ENCODE results near the gene AAGAB. TPM values are rescaled to one million over a fixed set of nuclear protein-coding genes. Genes with fewer than 3 reads are reported as not detected.
A peak's percentile ranks its signal among the peaks of the same experiment; 100 is the strongest.
"Not testable (repeated sequence)": the region's sequence is repeated elsewhere in the genome, so short reads cannot be mapped to it uniquely, and the experiment has no call there.

The AAGAB gene
- polyA plus RNA-seq, 1 donor: 17.9 TPM

DNA sequence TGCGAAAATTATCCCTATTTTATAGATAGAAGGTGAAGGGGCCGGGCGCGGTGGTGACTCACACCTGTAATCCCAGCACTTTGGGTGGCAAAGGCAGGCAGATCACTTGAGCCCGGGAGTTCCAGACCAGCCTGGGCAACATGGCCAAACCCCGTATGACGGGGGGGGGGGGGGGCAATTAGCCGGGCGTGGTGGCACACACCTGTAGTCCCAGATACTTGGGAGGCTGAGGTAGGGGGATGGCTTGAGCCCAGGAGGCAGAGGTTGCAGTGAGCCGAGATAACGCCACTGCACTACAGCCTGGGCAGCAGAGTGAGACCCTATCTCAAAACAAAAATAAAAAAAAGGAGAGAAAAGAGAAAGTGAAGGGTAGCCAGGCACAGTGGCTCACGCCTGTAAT is 1.4 kb downstream of the AAGAB start:
- no peak for DNase-seq

DNA sequence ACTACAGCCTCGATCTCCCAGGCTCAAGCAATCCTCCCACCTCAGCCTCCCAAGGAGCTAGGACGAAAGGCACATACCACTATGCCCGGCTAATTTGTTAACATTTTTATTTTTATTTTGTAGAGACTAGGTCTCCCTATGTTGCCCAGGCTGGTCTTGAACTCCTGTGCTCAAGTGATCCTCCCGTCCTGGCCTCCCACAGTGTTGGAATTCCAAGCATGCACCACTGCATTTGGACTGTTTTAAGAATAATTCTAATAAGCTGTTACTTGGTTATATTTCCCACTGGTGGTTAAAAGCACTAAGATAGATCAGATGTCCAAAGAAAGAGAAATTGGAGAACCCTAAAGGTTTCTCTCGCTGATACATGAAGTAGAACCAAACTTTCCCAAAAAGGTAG is 3.1 kb downstream of the AAGAB start:
- no peak for DNase-seq

DNA sequence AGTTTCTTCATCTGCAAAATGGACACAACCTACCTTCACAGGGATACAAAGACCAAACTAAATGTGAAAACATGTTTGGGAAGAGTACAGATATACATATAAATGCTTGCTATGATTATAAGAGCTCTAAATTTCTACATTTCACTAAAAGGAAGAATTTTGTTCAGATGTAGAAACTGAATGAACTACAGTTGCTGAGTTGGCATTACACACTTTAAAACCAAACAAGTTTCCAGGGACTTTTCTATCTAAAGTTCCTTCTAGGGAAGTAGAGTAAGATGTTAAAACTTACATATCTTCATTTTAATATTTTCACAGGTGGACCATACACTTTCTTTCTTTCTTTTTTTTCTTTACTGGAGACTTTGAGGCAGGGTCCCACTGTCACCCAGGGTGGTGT is 4.6 kb downstream of the AAGAB start:
- DNase-seq: no peak

DNA sequence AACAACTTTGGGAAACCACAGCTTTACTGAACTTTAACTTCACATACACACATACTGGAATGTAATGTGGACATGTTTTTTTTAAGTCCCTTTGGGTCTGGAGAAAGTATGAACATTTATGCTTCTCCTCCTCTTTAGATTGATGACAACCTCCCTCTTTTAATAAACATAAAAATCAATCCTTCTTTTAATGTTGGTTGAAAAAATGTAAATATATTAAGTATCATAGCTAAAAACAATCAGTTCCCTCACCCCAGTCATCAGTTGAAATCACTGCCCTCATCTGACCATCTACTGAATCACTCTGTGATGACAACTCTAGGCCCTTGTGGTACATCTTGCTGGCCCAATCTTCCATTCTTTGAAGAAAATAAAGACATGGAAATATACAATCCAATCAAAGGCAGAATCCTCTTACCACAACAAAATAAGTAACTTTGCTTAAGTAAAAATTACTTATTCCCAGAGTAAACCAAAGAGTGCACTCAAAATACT is 6.4 kb downstream of the AAGAB start:
- DNase-seq: no peak

DNA sequence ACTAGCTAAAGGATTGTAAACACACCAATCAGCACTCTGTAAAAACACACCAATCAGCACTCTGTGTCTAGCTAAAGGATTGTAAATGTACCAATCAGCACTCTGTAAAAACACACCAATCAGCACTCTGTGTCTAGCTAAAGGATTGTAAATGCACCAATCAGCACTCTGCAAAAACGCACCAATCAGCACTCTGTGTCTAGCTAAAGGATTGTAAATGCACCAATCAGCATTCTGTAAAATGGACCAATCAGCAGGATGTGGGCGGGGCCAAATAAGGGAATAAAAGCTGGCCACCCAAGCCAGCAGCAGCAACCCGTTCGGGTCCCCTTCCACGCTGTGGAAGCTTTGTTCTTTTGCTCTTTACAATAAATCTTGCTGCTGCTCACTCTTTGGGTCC is 7.9 kb downstream of the AAGAB start:
- DNase-seq: not testable (repeated sequence)

DNA sequence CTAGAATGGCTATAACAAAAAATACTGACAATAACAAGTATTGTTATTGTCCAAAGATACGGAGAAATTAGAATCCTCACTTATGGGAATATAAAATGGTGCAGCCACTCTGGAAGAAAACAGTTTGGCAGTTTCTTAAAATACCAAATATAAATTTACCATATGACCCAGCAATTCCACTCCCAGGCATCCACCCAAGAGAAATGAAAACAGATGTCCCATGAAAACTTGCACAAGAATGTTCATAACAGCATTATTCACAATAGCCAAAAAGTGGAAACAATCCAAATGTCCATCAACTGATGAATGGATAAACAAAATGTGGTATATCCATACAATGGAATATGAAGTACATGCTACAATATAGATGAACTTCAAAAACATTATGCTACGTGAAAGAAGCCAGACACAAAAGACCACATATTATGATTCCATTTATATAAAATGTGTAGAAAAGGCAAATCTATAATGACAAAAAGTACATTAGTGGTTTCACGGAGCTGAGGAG is 9.4 kb downstream of the AAGAB start:
- no peak for DNase-seq

DNA sequence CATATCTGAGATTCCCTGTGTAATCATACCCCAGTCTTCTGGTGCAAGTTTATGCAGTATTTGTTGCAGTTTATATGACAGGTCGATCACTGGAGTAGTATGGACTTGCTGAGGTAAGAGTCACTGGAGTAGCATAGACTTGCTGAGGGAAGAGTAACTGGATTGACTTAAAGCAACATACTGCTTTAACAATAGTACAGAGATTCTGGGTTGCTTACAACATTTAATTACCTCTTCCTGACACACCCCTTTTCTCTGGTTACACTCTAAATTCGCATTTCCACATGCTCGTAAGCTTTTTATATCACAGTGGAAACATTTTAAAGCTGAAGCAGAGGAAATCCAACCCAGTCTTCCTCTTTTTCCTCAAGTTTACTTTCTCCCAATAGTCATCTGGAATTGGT is 11.8 kb downstream of the AAGAB start:
- DNase-seq: peak; percentile 18

DNA sequence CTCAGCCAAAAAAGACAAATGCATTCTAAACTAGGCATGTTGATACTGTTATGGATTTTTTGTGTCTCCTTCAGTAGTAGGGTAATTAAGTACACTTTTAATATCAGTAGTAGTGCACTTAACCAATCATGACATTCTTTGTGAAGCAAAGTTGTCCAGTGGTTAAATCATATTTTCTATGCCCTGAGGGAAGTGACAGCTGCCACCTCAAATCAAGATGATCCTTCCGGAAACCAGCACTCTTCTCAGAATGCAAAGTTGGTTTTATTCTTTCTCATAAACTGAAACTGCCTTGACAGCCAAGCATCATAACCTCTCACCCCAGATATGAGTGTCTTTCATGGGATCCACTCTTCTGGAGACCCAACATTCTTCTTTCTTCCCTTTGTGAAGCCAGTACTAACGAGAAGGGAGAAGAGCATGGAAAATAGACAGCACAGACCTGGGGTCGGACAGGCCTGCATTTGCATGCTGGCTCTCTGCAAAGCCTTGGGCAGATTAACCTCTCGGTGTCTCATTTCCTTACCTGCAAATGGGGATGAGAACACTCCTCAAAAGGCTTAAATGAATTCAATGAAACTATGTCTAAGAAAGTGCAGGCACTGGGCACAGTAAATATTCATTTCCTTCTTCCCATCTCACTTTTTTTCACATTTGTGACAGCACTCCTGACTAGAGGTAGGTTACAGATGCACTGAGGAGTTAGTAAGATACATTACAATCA is 13.2 kb downstream of the AAGAB start:
- no peak for DNase-seq

DNA sequence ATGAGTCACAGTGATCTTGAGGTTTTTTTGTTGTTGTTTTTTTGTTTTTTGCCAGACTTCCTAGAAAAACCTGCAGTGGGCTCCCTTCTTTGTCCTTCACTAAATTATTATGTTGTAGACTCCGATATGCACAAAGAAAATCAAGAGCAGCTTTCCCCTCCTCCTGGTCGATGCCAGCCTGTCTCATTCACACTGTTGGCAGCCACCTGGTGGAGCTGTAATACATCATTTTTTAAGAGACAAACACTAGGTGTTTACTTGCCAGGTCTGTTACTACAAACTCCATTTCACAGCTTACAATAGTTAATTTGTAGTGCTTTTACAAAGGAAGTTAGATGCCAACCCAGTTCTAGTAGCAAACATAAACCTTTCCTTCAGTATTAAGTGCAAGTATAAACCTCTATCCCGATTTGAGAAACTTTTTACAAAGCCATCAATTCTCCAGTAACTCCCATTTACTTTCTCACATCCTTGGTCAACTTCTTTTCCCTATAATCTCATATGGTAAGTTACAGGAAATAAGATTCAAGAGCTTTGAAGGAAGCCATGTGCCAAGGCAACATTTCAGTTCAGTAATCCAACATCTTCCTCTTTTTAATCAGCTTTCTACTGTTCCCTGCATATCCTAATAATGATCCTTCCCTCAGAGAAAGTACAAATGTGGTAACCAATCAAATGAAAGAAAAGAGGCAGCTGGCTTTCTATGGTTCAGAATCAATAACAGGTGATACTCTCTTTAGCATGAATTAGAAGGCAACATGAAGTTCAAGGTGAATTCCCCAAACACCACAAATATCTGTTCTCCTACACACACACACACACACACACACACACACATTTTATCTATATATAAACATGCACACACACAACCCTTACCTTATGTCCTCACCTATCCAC is 14.0 kb downstream of the AAGAB start:
- no peak for DNase-seq

DNA sequence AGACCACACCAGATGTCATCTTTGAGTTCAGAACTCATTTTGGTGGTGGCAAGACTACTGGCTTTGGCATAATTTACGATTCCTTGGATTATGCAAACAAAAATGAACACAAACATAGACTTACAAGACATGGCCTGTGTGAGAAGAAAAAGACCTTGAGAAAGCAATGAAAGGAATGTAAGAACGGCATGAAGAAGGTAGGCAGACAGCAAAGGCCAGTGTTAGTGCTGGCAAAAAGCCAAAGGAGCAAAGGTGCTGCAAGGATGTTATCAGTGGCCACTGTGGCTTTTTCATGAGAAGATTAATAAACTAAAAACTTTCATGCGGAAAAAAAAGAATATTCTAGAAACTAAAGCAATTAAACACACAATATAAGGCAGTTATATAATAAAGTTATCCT is 21.9 kb downstream of the AAGAB start:
- DNase-seq: no peak

DNA sequence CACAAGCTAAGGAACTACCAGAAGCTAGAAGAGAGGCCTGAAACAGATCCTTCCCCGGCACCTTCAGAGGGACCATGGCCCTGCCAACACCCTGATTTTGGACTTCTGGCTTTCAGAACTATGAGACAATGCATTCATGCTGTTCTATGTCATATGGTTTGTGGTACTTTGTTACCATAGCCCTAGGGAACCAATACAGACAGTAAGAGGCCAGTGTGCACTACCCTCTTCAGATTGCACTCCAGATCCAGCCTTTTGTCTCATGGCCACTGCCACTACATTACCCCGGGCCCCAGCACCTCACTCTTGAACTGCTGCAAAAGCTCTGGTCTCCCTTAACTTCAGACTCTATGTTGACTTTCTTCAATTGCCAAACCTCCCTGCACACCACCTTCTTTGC is 24.0 kb downstream of the AAGAB start:
- no peak for DNase-seq

DNA sequence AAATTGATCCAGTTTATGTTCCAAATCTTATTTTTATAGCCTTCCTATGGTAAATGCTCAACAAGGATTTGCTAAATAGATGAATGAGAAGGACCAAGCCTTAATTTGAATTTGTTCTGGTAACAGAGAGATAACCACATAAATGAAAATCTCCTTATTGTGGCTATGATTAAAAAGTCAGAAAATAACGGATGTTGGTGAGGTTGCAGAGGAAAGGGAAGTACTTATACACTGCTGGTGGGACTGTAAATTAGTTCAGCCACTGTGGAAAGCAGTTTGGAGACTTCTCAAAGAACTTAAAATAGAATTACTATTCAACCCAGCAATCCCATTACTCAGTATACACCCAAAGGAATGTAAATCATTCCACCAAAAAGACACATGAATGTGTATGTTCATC is 26.2 kb downstream of the AAGAB start:
- no peak for DNase-seq

DNA sequence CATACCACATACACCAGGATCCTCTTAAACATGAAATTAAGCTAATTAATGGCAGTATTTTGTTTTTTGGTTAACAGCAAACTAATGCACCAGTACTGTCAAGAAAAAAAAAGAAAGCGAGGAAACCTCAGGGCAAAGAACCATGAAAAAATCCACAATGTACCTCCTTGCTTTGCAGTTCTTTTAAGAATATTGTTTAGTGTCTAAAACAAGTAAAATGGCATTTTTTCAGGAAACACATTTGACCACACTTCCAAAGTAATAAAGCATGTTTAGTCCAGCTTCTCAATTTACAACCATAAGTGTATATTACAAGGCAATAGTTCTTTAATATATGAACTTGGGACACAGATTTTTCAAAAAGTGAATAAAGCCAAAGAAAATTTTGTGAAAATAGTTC is 26.6 kb downstream of the AAGAB start:
- DNase-seq: no peak

DNA sequence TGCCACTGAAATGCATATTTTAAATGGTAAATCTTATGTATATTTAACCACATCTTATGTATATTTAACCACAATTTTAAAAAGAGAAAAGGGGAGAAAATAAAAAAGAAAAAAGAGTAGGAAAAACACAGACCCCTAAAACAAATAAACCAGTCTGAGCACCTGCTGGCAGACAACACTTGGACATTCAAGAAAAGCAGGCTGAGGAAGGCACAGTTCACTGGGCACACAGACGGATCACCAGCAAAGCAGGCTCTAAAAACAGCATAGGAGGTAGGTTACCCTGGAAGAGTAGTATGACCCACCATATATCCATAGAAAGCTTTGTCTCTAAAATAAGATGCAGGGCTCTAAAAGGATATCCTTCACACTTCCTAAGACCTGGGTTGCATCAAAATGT is 27.0 kb downstream of the AAGAB start:
- no peak for DNase-seq

DNA sequence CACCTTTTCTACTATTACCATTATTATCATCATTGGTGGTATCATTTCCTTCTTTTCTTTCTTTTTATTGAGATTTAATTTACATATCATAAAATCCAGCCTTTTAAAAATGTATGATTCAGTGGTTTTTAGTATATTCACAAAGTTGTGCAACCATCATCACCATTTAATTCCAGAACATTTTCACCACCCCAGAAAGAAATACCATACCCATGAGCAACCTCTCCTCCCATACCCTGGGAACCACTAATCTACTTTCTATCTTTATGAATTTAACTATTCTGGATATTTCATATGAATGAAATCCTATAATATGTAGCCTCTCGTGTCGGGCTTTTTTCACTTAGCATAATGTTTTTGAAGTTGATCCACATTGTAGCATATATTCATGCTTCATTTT is 29.1 kb downstream of the AAGAB start:
- DNase-seq: no peak

DNA sequence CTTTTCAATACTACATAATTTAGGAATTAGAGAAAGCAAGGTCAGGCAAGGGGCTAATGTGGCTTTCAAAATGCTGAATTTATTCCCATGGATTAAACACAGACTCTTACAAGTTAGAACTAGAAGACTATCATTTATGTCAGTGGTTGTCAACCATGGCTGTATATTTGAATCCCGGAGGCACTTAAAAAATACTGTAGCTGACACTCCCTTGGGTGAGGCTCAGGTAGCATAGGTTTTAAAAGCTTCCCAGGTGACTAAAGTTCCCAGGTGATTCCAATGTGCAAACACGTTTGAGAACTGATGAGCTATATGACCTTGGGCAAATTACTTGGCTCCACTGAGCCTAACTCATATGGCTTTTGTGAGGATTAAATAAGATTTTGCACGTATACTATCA is 29.6 kb downstream of the AAGAB start:
- DNase-seq: no peak

DNA sequence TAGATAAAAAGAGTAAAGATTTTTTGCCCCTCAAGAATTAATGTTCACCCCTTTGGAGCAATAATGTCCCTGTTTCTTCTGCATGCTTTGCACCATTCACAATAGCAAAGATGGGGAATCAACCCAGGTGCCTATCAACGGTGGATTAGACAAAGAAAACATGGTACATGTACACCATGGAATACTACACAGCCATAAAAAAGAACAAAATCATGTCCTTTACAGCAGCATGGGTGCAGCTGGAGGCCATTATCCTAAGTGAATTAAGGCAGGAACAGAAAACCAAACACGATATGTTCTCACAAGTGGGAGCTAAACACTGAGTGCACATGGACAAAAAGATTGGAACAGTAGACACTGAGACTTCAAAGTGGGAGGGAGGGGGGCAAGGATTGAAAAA is 35.2 kb downstream of the AAGAB start:
- DNase-seq: no peak

DNA sequence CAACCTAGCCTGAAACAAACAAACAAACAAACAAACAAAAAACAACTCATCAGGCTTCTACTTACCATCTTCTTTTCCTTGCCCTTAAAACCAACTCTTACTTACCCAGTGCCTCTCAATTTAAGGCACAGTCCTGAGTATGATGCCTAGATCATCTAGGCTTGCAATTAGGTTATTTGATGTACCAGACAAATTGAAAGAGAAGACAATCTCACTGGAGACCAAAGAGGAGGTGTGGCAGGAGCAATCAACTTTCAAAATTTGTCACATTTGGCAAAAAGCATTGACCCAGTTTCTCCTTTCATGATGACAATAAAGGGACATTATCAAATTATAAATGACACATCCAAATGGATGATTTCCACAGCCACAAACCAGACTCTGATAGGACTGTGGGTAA is 36.0 kb downstream of the AAGAB start:
- DNase-seq: no peak

DNA sequence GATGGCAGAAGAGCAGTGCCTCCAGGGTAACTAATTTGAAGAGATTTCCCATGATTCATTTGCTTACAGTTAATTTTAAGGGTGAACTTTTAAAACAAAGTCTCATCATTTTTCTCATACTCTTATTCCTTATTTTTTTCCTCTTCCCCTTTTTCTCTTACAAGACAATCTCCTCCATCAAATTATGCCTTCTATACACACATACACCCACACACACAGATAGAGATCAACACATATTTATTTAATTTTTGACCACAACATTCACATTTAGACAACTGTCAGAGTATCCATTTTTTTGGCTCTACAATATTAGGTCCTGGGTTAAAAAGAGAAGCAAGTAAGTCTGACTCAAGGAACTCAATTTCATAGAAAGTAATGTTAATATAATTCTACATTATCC is 37.6 kb downstream of the AAGAB start:
- no peak for DNase-seq

DNA sequence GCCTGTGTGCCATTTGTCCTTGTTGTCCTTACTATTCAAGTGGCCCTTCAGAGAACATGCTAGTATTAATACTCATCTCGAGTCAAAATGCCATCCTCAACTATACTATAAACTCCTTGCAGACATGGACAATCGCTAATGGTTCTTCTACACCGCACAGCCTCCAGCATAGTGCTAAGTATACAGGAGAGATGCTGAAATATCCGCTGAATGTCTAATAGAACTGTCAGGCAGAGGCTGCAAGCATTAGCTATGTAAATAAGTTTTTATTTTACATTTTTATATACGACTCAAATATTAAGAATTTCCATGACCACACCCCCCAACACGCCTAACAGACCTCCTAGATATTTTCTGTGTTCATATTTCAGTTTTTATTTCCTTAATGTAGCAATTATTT is 39.4 kb downstream of the AAGAB start:
- no peak for DNase-seq

DNA sequence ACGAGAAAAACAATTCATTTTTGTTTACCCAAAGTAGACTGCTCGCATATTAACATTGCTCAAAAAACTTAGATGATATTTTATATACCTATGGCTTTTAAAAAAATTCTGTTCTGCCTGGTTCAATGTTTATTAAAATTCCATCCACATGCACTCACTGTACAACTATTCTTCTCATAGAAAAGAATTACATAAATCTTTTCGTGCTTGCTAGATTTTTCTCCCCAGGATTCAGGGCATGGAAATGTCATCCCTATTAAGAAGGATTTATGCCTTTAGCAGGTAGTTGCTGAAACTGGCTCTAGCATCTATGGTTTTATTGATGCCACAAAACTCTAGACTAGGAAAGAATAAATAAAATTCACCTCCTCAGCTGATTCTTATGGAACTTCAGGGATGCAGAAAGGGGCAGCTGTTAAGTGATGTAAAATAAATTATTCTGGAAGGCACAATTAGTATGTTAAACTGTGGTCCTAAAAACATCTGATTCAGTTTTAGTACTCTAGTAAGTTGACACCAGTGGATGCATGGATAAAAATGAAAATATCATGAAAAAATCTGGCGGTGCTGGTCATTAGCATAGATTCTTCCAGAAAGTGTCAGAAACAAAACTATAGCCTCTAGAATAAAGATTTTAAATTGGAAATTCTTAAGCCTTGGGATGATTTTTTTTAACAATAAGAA is 41.6 kb downstream of the AAGAB start:
- no peak for DNase-seq

DNA sequence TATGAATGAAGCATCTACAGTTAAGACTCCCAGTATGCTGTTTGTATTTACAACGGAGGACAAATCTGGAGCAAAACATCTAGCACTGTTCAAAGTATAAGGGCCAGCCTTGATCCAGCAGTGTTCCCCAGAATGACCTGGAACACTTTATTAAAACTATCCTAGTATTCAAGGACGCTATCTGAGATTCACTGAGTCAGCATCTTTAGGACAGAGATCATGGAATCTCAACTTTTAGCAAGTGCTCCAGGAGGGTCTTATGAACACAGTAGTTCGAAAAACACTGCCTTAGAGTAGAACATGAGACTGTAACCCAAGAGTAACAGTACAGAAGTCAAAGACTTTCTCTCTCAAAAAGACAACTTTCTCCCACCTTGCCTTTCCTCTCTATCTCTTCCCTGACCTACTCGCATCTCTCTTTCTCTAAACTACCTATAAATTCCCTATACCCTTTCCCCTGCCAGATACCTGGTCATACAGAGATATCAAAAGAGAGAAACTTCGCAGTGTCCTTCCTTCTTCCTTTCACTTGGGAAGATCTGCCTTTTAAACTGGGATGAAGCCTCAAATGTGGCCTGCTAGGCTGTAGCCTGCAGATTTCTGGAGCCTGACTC is 43.8 kb downstream of the AAGAB start:
- DNase-seq: no peak

DNA sequence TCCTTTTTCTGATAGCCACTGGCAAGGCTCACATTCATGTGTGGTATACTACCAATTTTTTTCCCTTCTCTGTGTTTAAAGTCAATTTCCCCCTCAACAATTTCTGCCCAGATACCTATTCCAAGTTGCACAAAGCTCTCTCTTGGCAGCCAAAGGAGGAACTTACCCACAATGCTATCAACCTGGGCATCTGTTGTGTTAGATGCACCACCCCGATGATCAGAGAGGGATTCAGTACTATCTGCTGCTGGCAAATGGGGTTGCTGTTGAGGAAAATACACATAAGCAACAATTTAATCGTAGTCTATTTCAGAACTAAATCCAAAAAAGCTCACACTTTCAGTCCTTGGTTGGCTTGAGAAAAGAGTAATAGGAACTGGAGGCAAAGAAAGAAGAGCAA is 46.1 kb downstream of the AAGAB start:
- no peak for DNase-seq

Data from hindlimb muscle (tissue), 1 donor.